GM12875 (cell line): ENCODE results near the gene PDCL2.

ENCODE experiments used
- H3K4me3 ChIP-seq: one replicate; pipeline ENCODE4 v1.5.1; 2011; ENCODE audit warnings: low read depth, low read length, control low read depth
- CTCF ChIP-seq: IDR thresholded peaks from 2 replicates; pipeline ENCODE4 v1.5.1; 2011; ENCODE audit warnings: low read depth, mild to moderate bottlenecking, control low read depth, inconsistent platforms, low read length, moderate library complexity, borderline replicate concordance; ENCODE audit not compliant: insufficient read depth

Gene PDCL2

DNA sequence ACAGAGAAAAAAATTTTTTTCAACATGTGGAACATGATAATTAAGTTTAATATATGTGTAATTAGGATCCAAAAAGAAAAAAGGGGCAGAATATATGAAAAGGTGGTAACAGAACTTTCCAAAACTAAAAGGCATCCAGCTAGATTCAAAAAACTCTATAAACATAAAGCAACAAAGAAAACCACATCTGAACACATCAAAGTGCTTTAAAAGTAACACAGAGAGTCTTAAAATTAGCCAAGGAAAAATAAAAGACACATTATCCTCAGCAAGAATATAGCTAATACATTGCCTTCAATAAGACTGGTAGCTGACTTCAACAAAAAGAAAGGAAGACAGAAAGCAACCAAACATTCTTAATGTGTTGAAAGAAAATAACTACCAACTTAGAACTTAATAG, 53.5 kb downstream of the PDCL2 start:
- TF ChIP-seq CTCF, result no peak
- H3K4me3 ChIP-seq, result no peak overlapping the region

GRCh38 chr4:55534306-55534705, 57.7 kb downstream of the PDCL2 start:
- TF ChIP-seq CTCF, result no peak
- H3K4me3 ChIP-seq, result no peak overlapping the region

GRCh38 chr4:55530691-55531090, 61.4 kb downstream of the PDCL2 start:
- TF ChIP-seq CTCF, result no peak
- no peak overlapping the region for H3K4me3 ChIP-seq

- no peak for TF ChIP-seq CTCF
- H3K4me3 ChIP-seq, result no peak overlapping the region
These were observed 61.9 kb downstream of the PDCL2 start for GRCh38 chr4:55530167-55530566.

- no peak overlapping the region for H3K4me3 ChIP-seq
- no peak for TF ChIP-seq CTCF
These were observed 63.6 kb downstream of the PDCL2 start for GRCh38 chr4:55528491-55528890.

- no peak for TF ChIP-seq CTCF
- no peak overlapping the region for H3K4me3 ChIP-seq
These were observed 67.0 kb downstream of the PDCL2 start for GRCh38 chr4:55524844-55525571.

DNA sequence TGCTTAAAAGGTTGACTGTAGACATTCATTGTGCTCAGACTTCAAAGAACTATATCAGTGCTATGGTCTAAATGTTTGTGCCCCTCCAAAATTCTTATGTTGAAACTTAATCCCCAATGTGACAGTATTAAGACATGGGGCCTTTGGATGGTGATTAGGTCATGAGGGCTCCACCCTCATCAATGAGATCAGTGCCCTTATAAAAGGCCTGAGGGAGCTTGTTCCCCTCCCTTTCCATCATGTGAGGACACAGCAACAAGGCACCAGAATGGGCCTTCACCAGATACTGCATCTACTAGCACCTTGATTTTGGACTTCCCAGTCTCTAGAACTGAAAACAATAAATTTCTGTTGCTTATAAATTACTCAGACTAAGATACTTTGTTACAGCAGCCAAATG, 73.6 kb downstream of the PDCL2 start:
- no peak overlapping the region for H3K4me3 ChIP-seq
- TF ChIP-seq CTCF, result no peak
